B cell (primary cell): ENCODE measurements around the gene DNASE2B. TPM values are rescaled to one million over a fixed set of nuclear protein-coding genes. Genes with fewer than 3 reads are reported as not detected.

Experiments
- ATAC-seq: fragments of 200-7000 bp; cut with Tn5 transposase; one replicate; pipeline ENCODE4 v1.10.0; 2021; ENCODE audit warnings: low read depth, mild to moderate bottlenecking, moderate number of reproducible peaks, moderate library complexity
- CTCF ChIA-PET: fragments of 350-600 bp; sonication (Branson Sonifier 250); formaldehyde crosslinking; loops from one replicate; lab custom pipeline; 2021; ENCODE audit warnings: antibody characterized with exemption, inconsistent platforms; lab: Charles Lee
- POLR2A ChIA-PET: fragments of 350-600 bp; sonication (Branson Sonifier 250); formaldehyde crosslinking; loops from one replicate; lab custom pipeline; 2021; ENCODE audit warnings: antibody characterized with exemption; lab: Charles Lee
- DNase-seq: peaks from one replicate; pipeline ENCODE4 v3.0.0; 2013
- H2AFZ ChIP-seq: 2 replicates; pipeline ENCODE4 v1.6.1; 2012; ENCODE audit warnings: mild to moderate bottlenecking, low read depth, low read length; ENCODE audit not compliant: insufficient read depth, poor library complexity, severe bottlenecking
- H3K27ac ChIP-seq, 2 donors: 1 replicate in 1 of 2; 2 replicates in 1 of 2; pipeline ENCODE4 v1.5.1; 2012 to 2013; ENCODE audit warnings: low read length in 2 of 2, mild to moderate bottlenecking in 2 of 2, moderate library complexity in 1 of 2
- H3K27me3 ChIP-seq, 4 experiments: fragments of 200-600 bp in 1 of 4; sonication (generic) in 1 of 4; replicated peaks in 1 of 4; 1 replicate in 2 of 4; 2 replicates in 2 of 4; pipeline versions ENCODE4 v1.6.1 to v1.7.0; 2013 to 2016; ENCODE audit warnings: low read length in 3 of 4, mild to moderate bottlenecking in 2 of 4, mixed read lengths in 1 of 4, moderate library complexity in 1 of 4; ENCODE audit not compliant: insufficient read depth in 4 of 4, control insufficient read depth in 3 of 4; ENCODE audit errors: control extremely low read depth in 1 of 4
- H3K36me3 ChIP-seq, 2 experiments: replicated peaks in 1 of 2; 1 replicate in 1 of 2; 2 replicates in 1 of 2; pipeline versions ENCODE4 v1.6.1 to v1.7.1; 2013; ENCODE audit warnings: low read length in 1 of 2; ENCODE audit not compliant: insufficient read depth in 2 of 2, control insufficient read depth in 1 of 2; ENCODE audit errors: control extremely low read depth in 1 of 2, extremely low read depth in 1 of 2
- H3K4me1 ChIP-seq, 2 donors: fragments of 200-600 bp in 1 of 2; sonication (generic) in 1 of 2; 1 replicate in 1 of 2; 2 replicates in 1 of 2; pipeline versions ENCODE4 v1.5.1 to v1.6.1; 2013 to 2017; ENCODE audit warnings: low read length in 2 of 2; ENCODE audit not compliant: control insufficient read depth in 2 of 2, insufficient read depth in 2 of 2
- H3K4me2 ChIP-seq: replicated peaks from 2 replicates; pipeline ENCODE3; 2012; ENCODE audit warnings: mild to moderate bottlenecking, low read depth, low read length; ENCODE audit not compliant: poor library complexity, severe bottlenecking
- H3K4me3 ChIP-seq, 5 experiments: fragments of 200-600 bp in 1 of 5; sonication (generic) in 1 of 5; 1 replicate in 3 of 5; 2 replicates in 2 of 5; pipeline versions ENCODE4 v1.5.1 to v1.7.0; 2011 to 2016; ENCODE audit warnings: low read length in 4 of 5, mild to moderate bottlenecking in 4 of 5, low read depth in 2 of 5, control low read depth in 1 of 5, moderate library complexity in 1 of 5; ENCODE audit not compliant: insufficient read depth in 1 of 5; ENCODE audit errors: control extremely low read depth in 1 of 5, extremely low read depth in 1 of 5
- H3K79me2 ChIP-seq: fragments of 200-600 bp; sonication (generic); one replicate; pipeline ENCODE4 v1.6.0; 2016; ENCODE audit warnings: low read length; ENCODE audit not compliant: control insufficient read depth, insufficient read depth
- H3K9ac ChIP-seq: fragments of 200-600 bp; sonication (generic); 2 replicates; pipeline ENCODE4 v1.6.1; 2017; ENCODE audit warnings: mild to moderate bottlenecking, low read length, moderate library complexity
- H3K9me3 ChIP-seq, 3 donors: one replicate each; pipeline versions ENCODE4 v1.6.1 to v1.7.1; 2013; ENCODE audit warnings: low read length in 2 of 3; ENCODE audit not compliant: control insufficient read depth in 2 of 3, insufficient read depth in 1 of 3; ENCODE audit errors: control extremely low read depth in 1 of 3
- H4K20me1 ChIP-seq: 2 replicates; pipeline ENCODE4 v1.6.0; 2012; ENCODE audit warnings: mild to moderate bottlenecking, low read length; ENCODE audit not compliant: insufficient read depth, control insufficient read depth, poor library complexity, severe bottlenecking
- H3K27ac Mint-ChIP-seq: one replicate; pipeline ENCODE4 v1.8.0; 2021; ENCODE audit warnings: mixed read lengths
- H3K27me3 Mint-ChIP-seq: one replicate; pipeline ENCODE4 v1.8.0; 2021; ENCODE audit warnings: mixed read lengths
- H3K4me1 Mint-ChIP-seq: one replicate; pipeline ENCODE4 v1.8.0; 2021; ENCODE audit warnings: mixed read lengths
- H3K4me3 Mint-ChIP-seq: one replicate; pipeline ENCODE4 v1.8.0; 2021; ENCODE audit warnings: mixed read lengths
- H3K9me3 Mint-ChIP-seq: one replicate; pipeline ENCODE4 v1.8.0; 2022; ENCODE audit warnings: mixed read lengths; ENCODE audit not compliant: insufficient read depth
- CTCF ChIP-seq: fragments of 200-600 bp; IDR thresholded peaks from one replicate; pipeline ENCODE4 v1.8.0; 2022; ENCODE audit warnings: antibody characterized with exemption, mild to moderate bottlenecking
- EZH2 ChIP-seq: IDR thresholded peaks from 2 replicates; pipeline ENCODE4 v1.6.1; 2012; ENCODE audit warnings: borderline replicate concordance, low read depth, mild to moderate bottlenecking, moderate library complexity, low read length; ENCODE audit not compliant: insufficient read depth, poor library complexity, severe bottlenecking
- intact Hi-C: fragments of 100-400 bp; cut with micrococcal nuclease; formaldehyde crosslinking; loops from one replicate; pipeline ENCODE4 v1.10.0; 2022
- polyA plus RNA-seq: library from polyadenylated mRNA; depleted of rRNA; stranded (reverse); fragments of >200 nt; gene quantifications from 2 replicates; pipeline ENCODE4 v1.2.3, GENCODE V29; 2012
- total RNA-seq, 2 donors: library from RNA; stranded (reverse); fragments of 120-200 nt in 1 of 2; gene quantifications; 1 replicate in 1 of 2; 2 replicates in 1 of 2; pipeline versions ENCODE4 v1.2.3 to v1.2.4, GENCODE V29; 2013 to 2022

The DNASE2B gene
- total and polyA plus RNA-seq, 2 donors (not counting 1 experiment from before 2014, with no cell fraction given): not detected

GRCh38 chr1:84402060-84402459, 3.8 kb downstream of the DNASE2B start:
- H3K27me3 Mint-ChIP-seq: no peaks in the 10 kb centered on the region
- Histone ChIP-seq H3K36me3 (no peaks in the 10 kb centered on the region), H3K4me3 (no peak overlapping the region), H2AFZ (no peak overlapping the region), H3K79me2 (no peaks in the 10 kb centered on the region), H3K9ac (no peak overlapping the region), H3K4me2 (no peak overlapping the region), H3K27ac (no peak overlapping the region), H3K4me1 (no peaks in the 10 kb centered on the region), H3K9me3 (no peaks in the 10 kb centered on the region), H3K27me3 (no peaks in the 10 kb centered on the region), H4K20me1 (no peaks in the 10 kb centered on the region)
- no peak overlapping the region for H3K4me3 Mint-ChIP-seq
- intact Hi-C loops: no loop called here
- H3K9me3 Mint-ChIP-seq: no peaks in the 10 kb centered on the region
- no peak overlapping the region for H3K27ac Mint-ChIP-seq
- TF ChIP-seq CTCF: no peak
- no peak for TF ChIP-seq EZH2
- POLR2A ChIA-PET: no interaction called here
- DNase-seq (no peak), ATAC-seq (no peak)
- no peaks in the 10 kb centered on the region for H3K4me1 Mint-ChIP-seq
- CTCF ChIA-PET: interaction anchor here (0.9 to 1.2 kb wide), 2 partner anchors 32 to 534 kb away, joined by 3 to 4 read pairs; no protein-coding TSS in a partner anchor

GRCh38 chr1:84402501-84402900, 4.2 kb downstream of the DNASE2B start:
- Histone ChIP-seq H3K4me2 (no peak overlapping the region), H2AFZ (no peak overlapping the region)

More at GRCh38 chr1:84402501-84402900, 4.2 kb downstream of the DNASE2B start:
- Mint-ChIP-seq H3K27me3 (no peaks in the 10 kb centered on the region), H3K4me3 (no peak overlapping the region), H3K4me1 (no peaks in the 10 kb centered on the region), H3K27ac (no peak overlapping the region), H3K9me3 (no peaks in the 10 kb centered on the region)
- Histone ChIP-seq H3K4me3 (no peak overlapping the region), H4K20me1 (no peaks in the 10 kb centered on the region), H3K9me3 (no peaks in the 10 kb centered on the region), H3K27ac (no peak overlapping the region), H3K79me2 (no peaks in the 10 kb centered on the region), H3K9ac (no peak overlapping the region), H3K4me1 (no peaks in the 10 kb centered on the region), H3K36me3 (no peaks in the 10 kb centered on the region), H3K27me3 (no peaks in the 10 kb centered on the region)
- intact Hi-C loops: no loop called here
- no peak for TF ChIP-seq CTCF
- no peak for TF ChIP-seq EZH2
- no peak for ATAC-seq
- CTCF ChIA-PET: interaction anchor here (0.9 to 1.2 kb wide), 2 partner anchors 31 to 534 kb away, joined by 3 to 4 read pairs; no protein-coding TSS in a partner anchor
- POLR2A ChIA-PET: no interaction called here
- no peak for DNase-seq
